ENCODE measurements around the gene POR.
"Not testable (repeated sequence)": the region's sequence is repeated elsewhere in the genome, so short reads cannot be mapped to it uniquely, and the experiment has no call there.

POR gene

GRCh38 chr7:75892634-75893272 is 22.2 kb upstream of the POR start:
- Mint-ChIP-seq H3K9me3 (no peaks in the 10 kb centered on the region), H3K4me3 (no peak overlapping the region), H3K27me3 (no peaks in the 10 kb centered on the region), H3K36me3 (peaks cover 11% of the 10 kb centered on the region), H3K4me1 (peaks cover 3% of the 10 kb centered on the region), H3K27ac (no peak overlapping the region)
- DNase-seq (ENCODE audit: low spot score in 2 of 2) (no peak), ATAC-seq (ENCODE audit: low read depth) (no peak)

- no peaks in the 10 kb centered on the region for H3K9me3 Mint-ChIP-seq
- H3K36me3 Mint-ChIP-seq: no peaks in the 10 kb centered on the region
- H3K27me3 Mint-ChIP-seq: no peaks in the 10 kb centered on the region
- DNase-seq (ENCODE audit: low spot score in 2 of 2) (no peak), ATAC-seq (ENCODE audit: low read depth) (no peak)
- no peak overlapping the region for H3K4me3 Mint-ChIP-seq
- no peak overlapping the region for H3K27ac Mint-ChIP-seq
- no peaks in the 10 kb centered on the region for H3K4me1 Mint-ChIP-seq
Observed at GRCh38 chr7:75896803-75897327, 18.1 kb upstream of the POR start.

- no peak overlapping the region for H3K4me3 Mint-ChIP-seq
- no peaks in the 10 kb centered on the region for H3K4me1 Mint-ChIP-seq
- no peak overlapping the region for H3K27ac Mint-ChIP-seq
- no peak for DNase-seq (ENCODE audit: low spot score in 2 of 2)
- ATAC-seq (ENCODE audit: low read depth): no peak
- H3K9me3 Mint-ChIP-seq: no peaks in the 10 kb centered on the region
- H3K36me3 Mint-ChIP-seq: no peaks in the 10 kb centered on the region
- no peaks in the 10 kb centered on the region for H3K27me3 Mint-ChIP-seq
Observed at GRCh38 chr7:75900617-75901315, 14.2 kb upstream of the POR start.

GRCh38 chr7:75905785-75906604 is 9.0 kb upstream of the POR start:
- no peak overlapping the region for H3K27ac Mint-ChIP-seq
- ATAC-seq (ENCODE audit: low read depth): no peak
- no peak overlapping the region for H3K4me3 Mint-ChIP-seq
- no peaks in the 10 kb centered on the region for H3K36me3 Mint-ChIP-seq
- DNase-seq (ENCODE audit: low spot score in 2 of 2): no peak
- no peaks in the 10 kb centered on the region for H3K27me3 Mint-ChIP-seq
- H3K4me1 Mint-ChIP-seq: peaks cover 4% of the 10 kb centered on the region
- H3K9me3 Mint-ChIP-seq: no peaks in the 10 kb centered on the region

GRCh38 chr7:75906991-75907667 is 7.8 kb upstream of the POR start:
- Mint-ChIP-seq H3K27ac (no peak overlapping the region), H3K4me1 (peaks cover 4% of the 10 kb centered on the region), H3K36me3 (no peaks in the 10 kb centered on the region), H3K9me3 (no peaks in the 10 kb centered on the region), H3K4me3 (no peak overlapping the region), H3K27me3 (no peaks in the 10 kb centered on the region)
- no peak for ATAC-seq (ENCODE audit: low read depth)
- DNase-seq (ENCODE audit: low spot score in 2 of 2): no peak

GRCh38 chr7:75907668-75908039 is 7.3 kb upstream of the POR start:
- H3K27ac Mint-ChIP-seq; ATAC-seq (ENCODE audit: low read depth); H3K9me3 Mint-ChIP-seq; H3K36me3 Mint-ChIP-seq; H3K4me1 Mint-ChIP-seq; DNase-seq (ENCODE audit: low spot score in 2 of 2); H3K27me3 Mint-ChIP-seq; H3K4me3 Mint-ChIP-seq: not testable (repeated sequence)

GRCh38 chr7:75909521-75910132 is 5.3 kb upstream of the POR start:
- H3K27me3 Mint-ChIP-seq: no peaks in the 10 kb centered on the region
- no peak for ATAC-seq (ENCODE audit: low read depth)
- no peak overlapping the region for H3K4me3 Mint-ChIP-seq
- H3K27ac Mint-ChIP-seq: no peak overlapping the region
- DNase-seq (ENCODE audit: low spot score in 2 of 2): no peak
- no peaks in the 10 kb centered on the region for H3K9me3 Mint-ChIP-seq
- peaks cover 7% of the 10 kb centered on the region for H3K4me1 Mint-ChIP-seq
- no peaks in the 10 kb centered on the region for H3K36me3 Mint-ChIP-seq

GRCh38 chr7:75911186-75911585 is 3.8 kb upstream of the POR start:
- H3K9me3 Mint-ChIP-seq; H3K27ac Mint-ChIP-seq; H3K4me3 Mint-ChIP-seq; H3K27me3 Mint-ChIP-seq; ATAC-seq (ENCODE audit: low read depth); H3K36me3 Mint-ChIP-seq; DNase-seq (ENCODE audit: low spot score in 2 of 2): not testable (repeated sequence)
- peaks cover 14% of the 10 kb centered on the region for H3K4me1 Mint-ChIP-seq

GRCh38 chr7:75913437-75913836 is 1.5 kb upstream of the POR start:
- H3K4me1 Mint-ChIP-seq: peaks cover 14% of the 10 kb centered on the region
- no peak for ATAC-seq (ENCODE audit: low read depth)
- no peak for DNase-seq (ENCODE audit: low spot score in 2 of 2)
- H3K27ac Mint-ChIP-seq: no peak overlapping the region
- H3K4me3 Mint-ChIP-seq: no peak overlapping the region
- H3K27me3 Mint-ChIP-seq: no peaks in the 10 kb centered on the region
- H3K9me3 Mint-ChIP-seq: no peaks in the 10 kb centered on the region
- no peaks in the 10 kb centered on the region for H3K36me3 Mint-ChIP-seq

- no peak for ATAC-seq (ENCODE audit: low read depth)
- H3K9me3 Mint-ChIP-seq: no peaks in the 10 kb centered on the region
- H3K4me1 Mint-ChIP-seq: peaks cover 18% of the 10 kb centered on the region
- peak overlapping the region; percentile 88 for H3K4me3 Mint-ChIP-seq
- H3K27me3 Mint-ChIP-seq: no peaks in the 10 kb centered on the region
- H3K36me3 Mint-ChIP-seq: no peaks in the 10 kb centered on the region
- peak overlapping the region; percentile 96 for H3K27ac Mint-ChIP-seq
- DNase-seq (ENCODE audit: low spot score in 2 of 2): peak in 1 of 2 donors; percentile 28
Observed at GRCh38 chr7:75914169-75914654, 743 bp upstream of the POR start.

GRCh38 chr7:75915416-75916156 is 631 bp downstream of the POR start:
- ATAC-seq (ENCODE audit: low read depth): no peak
- DNase-seq (ENCODE audit: low spot score in 2 of 2): peak; percentile 19 to 29
- Mint-ChIP-seq H3K27ac (peak overlapping the region; percentile 87), H3K9me3 (no peaks in the 10 kb centered on the region), H3K36me3 (no peaks in the 10 kb centered on the region), H3K4me3 (peak overlapping the region; percentile 88), H3K4me1 (peaks cover 14% of the 10 kb centered on the region), H3K27me3 (no peaks in the 10 kb centered on the region)

- DNase-seq (ENCODE audit: low spot score in 2 of 2): no peak
- Mint-ChIP-seq H3K36me3 (no peaks in the 10 kb centered on the region), H3K4me1 (peaks cover 14% of the 10 kb centered on the region), H3K27ac (no peak overlapping the region), H3K4me3 (peak overlapping the region; percentile 88), H3K27me3 (no peaks in the 10 kb centered on the region), H3K9me3 (no peaks in the 10 kb centered on the region)
- no peak for ATAC-seq (ENCODE audit: low read depth)
Observed at GRCh38 chr7:75916259-75916658, 1.3 kb downstream of the POR start.

Data from memory B cell (primary cell).